ENCODE measurements around the gene TM9SF4.

Gene TM9SF4

DNA sequence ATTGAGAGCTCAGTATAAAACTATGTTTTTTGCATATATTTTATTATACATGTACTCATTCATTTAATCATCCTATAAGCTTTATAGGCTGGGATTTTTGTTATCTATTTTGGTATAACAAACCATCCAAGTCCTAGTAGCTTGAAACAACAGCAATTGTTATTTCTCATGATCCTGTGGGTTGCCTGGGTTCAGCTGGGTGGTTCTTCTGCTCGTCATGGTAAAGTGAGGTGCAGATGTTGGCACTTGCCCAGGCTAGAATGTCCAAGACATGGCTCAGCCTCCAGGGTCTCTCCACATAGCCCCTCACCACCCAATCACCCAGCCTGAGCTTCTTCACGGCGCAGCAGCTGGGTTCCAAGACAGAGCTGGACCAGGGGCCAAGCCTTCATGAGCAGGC, 20.8 kb upstream of the TM9SF4 start:
- no peaks in the 10 kb centered on the region for H3K36me3 ChIP-seq (ENCODE audit: control insufficient read depth, insufficient read depth, low read length)
- H3K27ac ChIP-seq (ENCODE audit: insufficient read depth, low read length, poor library complexity, severe bottlenecking), result no peak overlapping the region
- H3K27me3 ChIP-seq (replicated peaks; ENCODE audit: control insufficient read depth, insufficient read depth, low read length, poor library complexity, severe bottlenecking), result peaks cover 9% of the 10 kb centered on the region
- no peaks in the 10 kb centered on the region for H3K9me3 ChIP-seq (ENCODE audit: control insufficient read depth, low read length)
- H3K4me3 ChIP-seq (ENCODE audit: insufficient read depth, low read depth, low read length, poor library complexity, severe bottlenecking), result no peak overlapping the region
- H3K4me1 ChIP-seq (ENCODE audit: control insufficient read depth, insufficient read depth, low read length, poor library complexity, severe bottlenecking), result no peaks in the 10 kb centered on the region
- no peak for DNase-seq

DNA sequence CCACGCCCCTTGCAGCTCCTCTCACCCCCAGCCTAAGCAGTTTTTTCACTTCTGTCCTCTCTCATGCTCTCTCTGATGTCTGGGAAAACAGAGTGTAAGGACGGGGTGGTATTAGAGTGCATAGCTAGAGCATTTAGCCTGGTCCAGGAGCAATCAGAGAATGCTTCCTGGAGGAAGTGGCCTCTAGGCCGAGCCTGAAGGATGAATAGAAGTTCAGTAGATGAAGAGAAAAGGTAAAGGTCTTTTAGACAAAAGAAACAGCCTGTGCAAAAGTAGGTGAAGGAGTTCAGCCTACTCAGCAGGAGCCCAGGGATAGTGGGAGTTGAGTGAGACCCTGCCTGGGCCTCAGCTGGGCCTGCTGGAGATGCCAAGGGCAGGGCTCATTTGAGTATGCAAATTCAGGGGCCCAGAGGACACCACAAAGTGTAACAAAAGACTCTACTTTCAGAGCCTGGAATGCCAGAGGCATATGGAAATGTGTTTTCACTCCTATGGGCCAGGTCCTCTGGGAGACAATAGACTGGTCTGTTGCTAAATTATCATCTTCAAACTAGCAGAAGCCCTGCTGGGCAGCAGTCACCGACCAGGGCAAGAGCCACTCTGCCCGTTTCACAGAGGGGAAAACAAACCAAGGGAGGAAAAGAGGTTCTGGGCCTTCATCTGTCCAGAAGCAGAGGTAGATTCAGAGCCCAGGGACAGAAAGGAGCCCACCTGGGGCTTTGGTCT, 19.7 kb upstream of the TM9SF4 start:
- H3K27ac ChIP-seq (ENCODE audit: insufficient read depth, low read length, poor library complexity, severe bottlenecking), result no peak overlapping the region
- H3K27me3 ChIP-seq (replicated peaks; ENCODE audit: control insufficient read depth, insufficient read depth, low read length, poor library complexity, severe bottlenecking), result peaks cover 3% of the 10 kb centered on the region
- no peaks in the 10 kb centered on the region for H3K9me3 ChIP-seq (ENCODE audit: control insufficient read depth, low read length)
- no peaks in the 10 kb centered on the region for H3K36me3 ChIP-seq (ENCODE audit: control insufficient read depth, insufficient read depth, low read length)
- no peak for DNase-seq
- H3K4me3 ChIP-seq (ENCODE audit: insufficient read depth, low read depth, low read length, poor library complexity, severe bottlenecking), result no peak overlapping the region
- no peaks in the 10 kb centered on the region for H3K4me1 ChIP-seq (ENCODE audit: control insufficient read depth, insufficient read depth, low read length, poor library complexity, severe bottlenecking)

DNA sequence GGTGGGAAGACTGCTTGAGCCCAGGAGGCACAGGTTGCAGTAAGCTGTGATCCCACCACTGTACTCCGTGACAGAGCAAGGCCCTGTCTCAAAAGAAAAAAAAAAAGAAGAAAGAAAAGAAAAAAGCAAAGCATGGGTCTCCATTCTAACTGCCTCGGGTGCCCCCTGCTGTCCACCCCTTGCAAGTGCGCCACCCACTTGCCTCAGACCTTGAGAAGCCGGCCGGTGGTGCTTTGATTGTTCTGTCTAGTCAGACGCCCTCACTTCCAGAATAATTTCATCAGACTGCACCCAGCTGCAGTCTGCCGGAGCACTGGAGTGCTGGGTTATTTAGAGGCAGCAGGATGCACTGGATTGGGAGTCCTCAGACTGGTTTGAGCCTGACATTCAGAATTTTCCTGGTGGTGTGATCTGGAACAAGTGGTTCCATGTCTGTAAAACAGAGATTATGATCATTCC, 17.6 kb upstream of the TM9SF4 start:
- Histone ChIP-seq H3K36me3 (ENCODE audit: control insufficient read depth, insufficient read depth, low read length) (no peaks in the 10 kb centered on the region), H3K4me3 (ENCODE audit: insufficient read depth, low read depth, low read length, poor library complexity, severe bottlenecking) (no peak overlapping the region), H3K27ac (ENCODE audit: insufficient read depth, low read length, poor library complexity, severe bottlenecking) (no peak overlapping the region), H3K27me3 (replicated peaks; ENCODE audit: control insufficient read depth, insufficient read depth, low read length, poor library complexity, severe bottlenecking) (peaks cover 3% of the 10 kb centered on the region), H3K4me1 (ENCODE audit: control insufficient read depth, insufficient read depth, low read length, poor library complexity, severe bottlenecking) (no peaks in the 10 kb centered on the region), H3K9me3 (ENCODE audit: control insufficient read depth, low read length) (no peaks in the 10 kb centered on the region)
- peak; percentile 27 to 52 (median 41) for DNase-seq

DNA sequence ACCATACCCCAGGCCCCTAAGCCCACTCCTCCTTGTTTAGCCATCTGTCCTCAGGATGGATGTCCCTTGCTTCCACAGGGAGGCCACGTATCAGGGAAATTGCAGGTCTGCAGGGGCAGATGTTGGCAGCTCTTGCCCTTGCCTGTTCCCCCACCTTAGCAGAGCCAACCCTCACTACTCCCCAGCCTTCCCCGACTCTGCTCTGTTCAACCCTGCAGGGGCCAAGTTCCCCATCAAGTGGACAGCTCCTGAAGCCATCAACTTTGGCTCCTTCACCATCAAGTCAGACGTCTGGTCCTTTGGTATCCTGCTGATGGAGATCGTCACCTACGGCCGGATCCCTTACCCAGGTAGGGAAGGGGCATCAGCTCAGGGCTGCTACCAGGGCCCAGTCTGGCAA, 10.7 kb upstream of the TM9SF4 start:
- Histone ChIP-seq H3K27me3 (replicated peaks; ENCODE audit: control insufficient read depth, insufficient read depth, low read length, poor library complexity, severe bottlenecking) (no peaks in the 10 kb centered on the region), H3K4me3 (ENCODE audit: insufficient read depth, low read depth, low read length, poor library complexity, severe bottlenecking) (no peak overlapping the region), H3K9me3 (ENCODE audit: control insufficient read depth, low read length) (no peaks in the 10 kb centered on the region), H3K4me1 (ENCODE audit: control insufficient read depth, insufficient read depth, low read length, poor library complexity, severe bottlenecking) (no peaks in the 10 kb centered on the region), H3K36me3 (ENCODE audit: control insufficient read depth, insufficient read depth, low read length) (no peaks in the 10 kb centered on the region), H3K27ac (ENCODE audit: insufficient read depth, low read length, poor library complexity, severe bottlenecking) (no peak overlapping the region)
- DNase-seq, result no peak

DNA sequence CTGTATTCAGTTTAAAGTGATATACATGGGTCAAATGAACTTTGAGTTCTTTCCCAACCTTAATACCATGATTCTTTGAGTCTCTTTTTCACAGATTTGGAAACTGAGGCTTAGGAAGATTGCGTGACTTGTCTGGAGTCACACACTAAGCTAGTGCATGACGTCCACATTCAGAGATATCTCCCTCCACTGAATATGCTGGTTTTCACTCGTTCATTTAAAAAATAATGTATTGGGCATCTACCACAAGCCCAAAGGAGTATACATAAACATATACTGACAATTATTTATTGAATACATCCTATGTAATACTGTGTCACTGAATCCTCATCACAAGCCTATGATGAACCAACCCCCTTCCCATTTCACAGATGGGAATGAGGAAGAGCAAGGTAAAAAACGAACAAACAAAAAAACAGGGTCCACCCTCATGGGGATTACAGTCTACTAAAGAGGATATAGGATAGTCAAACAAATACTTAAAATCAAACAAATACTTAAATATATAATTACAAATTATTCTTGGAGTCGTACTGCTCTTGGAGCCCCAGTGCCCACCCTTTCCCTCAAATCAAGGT, 611 bp upstream of the TM9SF4 start:
- H3K9me3 ChIP-seq (ENCODE audit: control insufficient read depth, low read length), result no peaks in the 10 kb centered on the region
- no peaks in the 10 kb centered on the region for H3K27me3 ChIP-seq (replicated peaks; ENCODE audit: control insufficient read depth, insufficient read depth, low read length, poor library complexity, severe bottlenecking)
- no peak for DNase-seq
- H3K4me3 ChIP-seq (ENCODE audit: insufficient read depth, low read depth, low read length, poor library complexity, severe bottlenecking), result peak overlapping the region; percentile 86
- H3K27ac ChIP-seq (ENCODE audit: insufficient read depth, low read length, poor library complexity, severe bottlenecking), result peak overlapping the region; percentile 99
- peaks cover 15% of the 10 kb centered on the region for H3K4me1 ChIP-seq (ENCODE audit: control insufficient read depth, insufficient read depth, low read length, poor library complexity, severe bottlenecking)
- H3K36me3 ChIP-seq (ENCODE audit: control insufficient read depth, insufficient read depth, low read length), result no peaks in the 10 kb centered on the region

DNA sequence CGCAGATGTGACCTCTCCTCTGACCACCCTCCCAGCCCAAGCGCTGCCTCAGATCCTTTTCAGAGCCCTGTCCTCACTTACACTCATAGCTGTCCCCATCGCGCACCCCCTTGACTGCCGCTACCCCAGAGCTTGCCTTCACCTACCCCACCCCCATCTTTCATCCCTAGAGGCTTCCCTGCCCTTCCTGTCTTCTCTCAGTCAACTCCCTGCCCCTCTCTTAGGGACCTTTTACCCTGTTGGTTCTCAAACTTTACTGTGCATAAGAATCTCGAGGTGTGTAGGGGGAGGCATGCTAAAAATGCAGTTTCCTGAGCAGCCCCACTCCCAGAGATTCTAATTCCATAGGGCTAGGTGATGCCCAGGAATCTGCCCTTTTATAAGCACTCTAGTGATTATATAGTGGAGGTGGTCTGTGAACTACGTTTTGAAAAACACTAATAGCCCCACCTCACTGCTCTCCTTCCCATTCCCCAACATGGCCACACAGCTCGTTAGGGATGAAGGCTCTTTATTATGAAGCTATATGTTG, 725 bp downstream of the TM9SF4 start:
- peak overlapping the region; percentile 86 for H3K4me3 ChIP-seq (ENCODE audit: insufficient read depth, low read depth, low read length, poor library complexity, severe bottlenecking)
- H3K36me3 ChIP-seq (ENCODE audit: control insufficient read depth, insufficient read depth, low read length), result no peaks in the 10 kb centered on the region
- DNase-seq, result no peak
- H3K4me1 ChIP-seq (ENCODE audit: control insufficient read depth, insufficient read depth, low read length, poor library complexity, severe bottlenecking), result peaks cover 15% of the 10 kb centered on the region
- H3K27ac ChIP-seq (ENCODE audit: insufficient read depth, low read length, poor library complexity, severe bottlenecking), result peak overlapping the region; percentile 99
- H3K9me3 ChIP-seq (ENCODE audit: control insufficient read depth, low read length), result no peaks in the 10 kb centered on the region
- no peaks in the 10 kb centered on the region for H3K27me3 ChIP-seq (replicated peaks; ENCODE audit: control insufficient read depth, insufficient read depth, low read length, poor library complexity, severe bottlenecking)

DNA sequence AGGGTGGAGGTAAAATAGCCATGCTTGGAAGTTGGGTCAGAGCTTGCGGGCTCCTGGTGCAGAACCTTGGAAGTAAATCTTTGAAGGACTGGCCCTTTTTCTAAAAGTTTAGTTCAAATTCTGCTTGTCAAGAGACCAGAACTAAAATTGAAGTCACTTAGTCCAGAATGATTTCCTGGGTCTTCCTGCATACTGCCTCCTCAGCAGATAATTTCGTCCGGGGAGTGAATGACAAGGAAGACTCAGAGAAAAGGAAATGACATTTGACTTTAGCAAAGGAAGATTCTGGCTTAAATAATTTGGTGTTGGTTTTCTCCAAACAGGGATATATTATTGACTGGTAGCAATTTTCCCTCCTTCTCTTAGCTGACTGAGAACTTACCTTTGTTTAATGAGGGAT, 1.2 kb downstream of the TM9SF4 start:
- Histone ChIP-seq H3K4me1 (ENCODE audit: control insufficient read depth, insufficient read depth, low read length, poor library complexity, severe bottlenecking) (peaks cover 15% of the 10 kb centered on the region), H3K36me3 (ENCODE audit: control insufficient read depth, insufficient read depth, low read length) (no peaks in the 10 kb centered on the region), H3K27ac (ENCODE audit: insufficient read depth, low read length, poor library complexity, severe bottlenecking) (no peak overlapping the region), H3K9me3 (ENCODE audit: control insufficient read depth, low read length) (no peaks in the 10 kb centered on the region), H3K4me3 (ENCODE audit: insufficient read depth, low read depth, low read length, poor library complexity, severe bottlenecking) (peak overlapping the region; percentile 86), H3K27me3 (replicated peaks; ENCODE audit: control insufficient read depth, insufficient read depth, low read length, poor library complexity, severe bottlenecking) (no peaks in the 10 kb centered on the region)
- no peak for DNase-seq

DNA sequence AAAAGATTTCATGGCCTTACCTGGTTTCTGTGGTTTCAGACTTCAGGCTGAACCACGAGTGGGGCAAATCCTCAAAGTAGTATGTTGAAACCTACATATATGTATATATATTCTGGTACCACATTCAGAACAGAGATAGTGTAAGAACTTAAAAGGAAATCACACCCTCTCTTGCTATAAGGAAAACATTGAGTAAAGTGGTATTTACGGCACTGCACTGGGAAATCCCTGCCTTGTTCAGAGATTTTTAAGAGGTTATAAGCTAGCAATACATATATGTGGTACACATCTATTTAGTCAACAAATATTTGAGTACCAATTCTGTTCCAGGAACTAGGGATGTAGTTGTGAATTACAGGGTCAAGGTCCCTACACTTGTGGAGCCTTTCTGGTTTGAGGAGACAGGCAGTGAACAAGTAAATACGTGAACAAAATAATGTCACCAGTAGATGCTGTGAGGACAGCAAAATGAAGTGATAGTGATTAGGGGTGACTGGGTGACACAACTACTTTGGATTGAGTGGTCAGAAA, 1.7 kb downstream of the TM9SF4 start:
- H3K27me3 ChIP-seq (replicated peaks; ENCODE audit: control insufficient read depth, insufficient read depth, low read length, poor library complexity, severe bottlenecking), result no peaks in the 10 kb centered on the region
- peaks cover 15% of the 10 kb centered on the region for H3K4me1 ChIP-seq (ENCODE audit: control insufficient read depth, insufficient read depth, low read length, poor library complexity, severe bottlenecking)
- H3K27ac ChIP-seq (ENCODE audit: insufficient read depth, low read length, poor library complexity, severe bottlenecking), result no peak overlapping the region
- H3K36me3 ChIP-seq (ENCODE audit: control insufficient read depth, insufficient read depth, low read length), result no peaks in the 10 kb centered on the region
- H3K4me3 ChIP-seq (ENCODE audit: insufficient read depth, low read depth, low read length, poor library complexity, severe bottlenecking), result no peak overlapping the region
- no peaks in the 10 kb centered on the region for H3K9me3 ChIP-seq (ENCODE audit: control insufficient read depth, low read length)
- no peak for DNase-seq

DNA sequence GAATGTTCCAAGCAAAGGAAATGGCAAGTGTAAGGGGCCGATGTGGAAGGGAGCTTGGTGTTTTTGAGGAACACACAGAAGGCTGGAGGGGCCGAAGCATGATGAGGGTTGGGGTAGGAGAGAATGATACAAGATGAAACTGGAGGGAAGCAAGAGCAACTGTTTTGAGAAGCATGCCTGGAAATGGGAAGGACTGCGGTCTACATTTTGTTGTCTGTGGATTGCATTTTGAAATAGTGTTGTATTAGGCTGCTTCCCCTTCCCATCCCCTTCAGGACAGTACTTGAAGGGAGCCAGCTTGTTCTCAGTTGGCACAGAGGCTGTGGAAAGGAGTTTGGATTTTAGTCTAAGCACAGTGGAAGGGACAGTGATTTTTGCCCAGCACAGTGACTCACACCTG, 2.2 kb downstream of the TM9SF4 start:
- peaks cover 15% of the 10 kb centered on the region for H3K4me1 ChIP-seq (ENCODE audit: control insufficient read depth, insufficient read depth, low read length, poor library complexity, severe bottlenecking)
- DNase-seq, result no peak
- no peaks in the 10 kb centered on the region for H3K27me3 ChIP-seq (replicated peaks; ENCODE audit: control insufficient read depth, insufficient read depth, low read length, poor library complexity, severe bottlenecking)
- no peaks in the 10 kb centered on the region for H3K36me3 ChIP-seq (ENCODE audit: control insufficient read depth, insufficient read depth, low read length)
- no peak overlapping the region for H3K4me3 ChIP-seq (ENCODE audit: insufficient read depth, low read depth, low read length, poor library complexity, severe bottlenecking)
- H3K9me3 ChIP-seq (ENCODE audit: control insufficient read depth, low read length), result no peaks in the 10 kb centered on the region
- H3K27ac ChIP-seq (ENCODE audit: insufficient read depth, low read length, poor library complexity, severe bottlenecking), result no peak overlapping the region

DNA sequence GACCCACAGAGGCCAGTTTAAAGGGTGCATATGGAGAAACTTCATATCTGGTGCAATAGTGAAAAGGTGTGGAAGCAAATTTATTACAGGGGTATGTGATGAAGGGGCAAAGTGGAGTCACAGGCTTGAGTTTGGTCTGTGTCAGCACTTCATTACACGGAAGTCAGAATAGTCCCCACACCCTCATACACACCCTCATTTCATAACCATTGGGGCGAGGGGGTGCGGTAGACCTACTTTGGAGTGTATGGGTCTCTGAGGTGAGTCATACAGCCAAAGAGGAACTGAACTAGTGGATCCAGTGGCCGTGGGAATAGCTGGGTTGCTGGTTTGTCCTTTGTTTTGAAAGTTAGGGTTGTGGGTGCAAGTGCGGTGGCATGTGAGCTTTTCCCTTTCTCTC, 3.3 kb downstream of the TM9SF4 start:
- Histone ChIP-seq H3K4me3 (ENCODE audit: insufficient read depth, low read depth, low read length, poor library complexity, severe bottlenecking) (no peak overlapping the region), H3K27ac (ENCODE audit: insufficient read depth, low read length, poor library complexity, severe bottlenecking) (no peak overlapping the region), H3K36me3 (ENCODE audit: control insufficient read depth, insufficient read depth, low read length) (no peaks in the 10 kb centered on the region), H3K9me3 (ENCODE audit: control insufficient read depth, low read length) (no peaks in the 10 kb centered on the region), H3K4me1 (ENCODE audit: control insufficient read depth, insufficient read depth, low read length, poor library complexity, severe bottlenecking) (peaks cover 15% of the 10 kb centered on the region), H3K27me3 (replicated peaks; ENCODE audit: control insufficient read depth, insufficient read depth, low read length, poor library complexity, severe bottlenecking) (no peaks in the 10 kb centered on the region)
- no peak for DNase-seq
